ENCODE data around the gene MAP2K4. TPM values are rescaled to one million over a fixed set of nuclear protein-coding genes. Genes with fewer than 3 reads are reported as not detected.
"Not testable (repeated sequence)": the region's sequence is repeated elsewhere in the genome, so short reads cannot be mapped to it uniquely, and the experiment has no call there.

The MAP2K4 gene
- total and polyA plus RNA-seq, 5 experiments from 2014 or later = 17.7 to 51.3 (median 27.3) TPM

DNA sequence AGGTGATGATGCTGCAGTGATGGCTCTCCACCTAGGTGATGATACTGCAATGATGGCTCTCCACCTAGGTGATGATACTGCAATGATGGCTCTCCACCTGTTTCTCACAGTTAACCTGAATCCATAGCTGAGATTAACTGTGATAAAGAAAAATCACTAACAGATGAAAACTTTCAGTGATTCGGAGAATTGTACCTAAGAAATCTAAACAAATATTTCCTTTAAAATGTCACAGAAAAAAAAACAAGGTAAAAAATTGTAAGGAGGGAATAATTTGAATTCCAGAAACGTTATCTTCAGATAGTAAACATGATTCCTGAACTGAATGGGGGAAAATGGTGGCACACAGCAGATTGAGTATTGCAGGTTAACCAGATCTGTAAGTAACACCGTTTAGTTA lies 113.4 kb downstream of the MAP2K4 start:
- Mint-ChIP-seq H3K27ac (no peak overlapping the region), H3K9me3 (peaks cover 5 to 25% (median 10%) of the 10 kb centered on the region in 9 donors), H3K4me1 (peaks cover 0 to 3% (median 0%) of the 10 kb centered on the region in 4 donors), H3K36me3 (peaks cover 47 to 93% (median 79%) of the 10 kb centered on the region in 3 donors), H3K27me3 (no peaks in the 10 kb centered on the region), H3K4me3 (no peak overlapping the region)
- DNase-seq (no peak), ATAC-seq (no peak)
- POLR2A ChIA-PET = no interaction called here

DNA sequence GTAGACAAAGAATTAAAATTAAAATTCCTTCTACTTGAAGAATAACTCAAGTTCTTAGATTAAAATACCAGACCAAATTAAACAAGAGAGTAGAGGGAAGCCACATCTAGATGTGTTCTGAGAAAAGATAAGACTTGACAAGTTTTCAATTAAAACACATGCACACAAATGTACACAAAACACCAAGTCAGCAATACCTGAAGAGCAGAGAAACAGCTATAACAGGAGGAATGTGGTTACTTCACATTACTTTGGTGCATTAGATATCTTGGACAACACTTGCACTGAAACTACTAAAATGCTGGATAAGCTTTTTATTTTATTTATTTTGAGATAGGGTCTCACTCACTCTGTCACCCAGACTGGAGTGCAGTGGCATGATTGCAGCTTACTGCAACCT lies 113.9 kb downstream of the MAP2K4 start:
- ATAC-seq (no peak), DNase-seq (no peak)
- Mint-ChIP-seq H3K4me3 (no peak overlapping the region), H3K27me3 (no peaks in the 10 kb centered on the region), H3K9me3 (peaks cover 5 to 25% (median 10%) of the 10 kb centered on the region in 9 donors), H3K27ac (no peak overlapping the region), H3K4me1 (peaks cover 0 to 3% (median 0%) of the 10 kb centered on the region in 4 donors), H3K36me3 (peaks cover 48 to 89% (median 75%) of the 10 kb centered on the region in 3 donors)
- POLR2A ChIA-PET = no interaction called here

DNA sequence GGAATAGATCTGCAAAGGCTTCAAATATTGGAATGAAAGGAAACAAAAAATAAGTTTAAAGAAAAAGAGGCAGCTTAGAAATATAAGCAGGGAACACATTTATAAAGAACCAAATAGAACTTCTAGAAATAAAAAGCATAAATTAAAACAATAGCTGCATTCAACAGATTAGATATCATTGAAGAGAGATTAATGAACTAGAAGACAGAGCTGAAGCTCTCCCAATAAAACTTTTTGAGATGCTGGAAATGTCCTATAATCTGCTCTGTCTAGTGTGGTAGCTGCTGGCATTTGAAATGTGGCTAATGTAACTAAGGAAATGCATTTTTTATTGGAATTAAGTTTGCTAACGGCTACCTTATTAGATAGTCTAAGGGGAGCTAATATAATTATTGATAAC lies 115.6 kb downstream of the MAP2K4 start:
- no peak for ATAC-seq
- H3K27ac Mint-ChIP-seq = no peak overlapping the region
- peaks cover 55 to 88% (median 77%) of the 10 kb centered on the region in 3 donors for H3K36me3 Mint-ChIP-seq
- POLR2A ChIA-PET = no interaction called here
- peaks cover 5 to 25% (median 10%) of the 10 kb centered on the region in 9 donors for H3K9me3 Mint-ChIP-seq
- no peaks in the 10 kb centered on the region for H3K27me3 Mint-ChIP-seq
- H3K4me3 Mint-ChIP-seq = no peak overlapping the region
- no peak for DNase-seq
- H3K4me1 Mint-ChIP-seq = peaks cover 0 to 2% (median 0%) of the 10 kb centered on the region in 4 donors

DNA sequence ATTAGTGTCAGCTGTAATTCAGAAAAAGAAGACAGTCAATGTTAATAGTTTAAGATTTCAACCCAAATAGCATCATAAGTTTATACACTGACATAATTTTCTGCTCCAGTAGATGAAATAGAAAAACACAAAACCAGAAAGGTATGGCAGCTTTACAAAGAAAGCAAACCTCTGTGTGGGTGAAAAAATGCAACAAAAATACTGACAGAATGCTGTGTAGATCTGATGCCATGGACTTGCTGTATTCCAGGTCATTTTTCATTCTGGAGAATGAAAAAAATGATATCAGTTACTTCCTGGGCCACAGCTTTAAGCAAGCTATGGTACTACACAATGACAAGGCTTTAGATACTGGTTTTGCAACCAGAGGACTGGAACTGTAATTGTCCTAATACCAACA lies 116.0 kb downstream of the MAP2K4 start:
- peaks cover 0 to 2% (median 0%) of the 10 kb centered on the region in 4 donors for H3K4me1 Mint-ChIP-seq
- H3K9me3 Mint-ChIP-seq = peaks cover 5 to 25% (median 10%) of the 10 kb centered on the region in 9 donors
- POLR2A ChIA-PET = no interaction called here
- ATAC-seq = no peak
- DNase-seq = no peak
- peaks cover 60 to 88% (median 77%) of the 10 kb centered on the region in 3 donors for H3K36me3 Mint-ChIP-seq
- no peak overlapping the region for H3K27ac Mint-ChIP-seq
- no peak overlapping the region for H3K4me3 Mint-ChIP-seq
- no peaks in the 10 kb centered on the region for H3K27me3 Mint-ChIP-seq

DNA sequence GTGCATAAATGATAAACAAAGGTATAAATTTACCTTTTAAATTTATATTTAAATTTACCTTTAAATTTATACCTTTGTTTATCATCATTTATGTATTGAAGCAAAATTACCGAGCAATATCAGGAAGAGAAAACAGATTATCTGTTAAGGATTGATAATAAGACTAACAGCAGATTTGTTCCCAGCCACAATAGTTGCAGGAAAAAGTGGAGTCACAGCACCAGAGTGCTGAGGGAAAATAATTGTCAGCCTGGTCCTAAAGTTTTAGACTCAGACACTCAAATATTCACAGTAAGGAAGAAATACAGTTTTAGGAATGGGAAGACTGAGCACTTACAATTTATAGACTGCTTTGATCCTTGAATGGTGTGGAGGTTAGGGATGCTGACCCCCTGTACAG lies 117.2 kb downstream of the MAP2K4 start:
- no peak for DNase-seq
- Mint-ChIP-seq H3K9me3 (peaks cover 5 to 25% (median 10%) of the 10 kb centered on the region in 9 donors), H3K27ac (no peak overlapping the region), H3K4me3 (no peak overlapping the region), H3K27me3 (no peaks in the 10 kb centered on the region), H3K36me3 (peaks cover 68 to 88% (median 80%) of the 10 kb centered on the region in 3 donors), H3K4me1 (peaks cover 0 to 2% (median 0%) of the 10 kb centered on the region in 4 donors)
- no peak for ATAC-seq
- POLR2A ChIA-PET = no interaction called here

DNA sequence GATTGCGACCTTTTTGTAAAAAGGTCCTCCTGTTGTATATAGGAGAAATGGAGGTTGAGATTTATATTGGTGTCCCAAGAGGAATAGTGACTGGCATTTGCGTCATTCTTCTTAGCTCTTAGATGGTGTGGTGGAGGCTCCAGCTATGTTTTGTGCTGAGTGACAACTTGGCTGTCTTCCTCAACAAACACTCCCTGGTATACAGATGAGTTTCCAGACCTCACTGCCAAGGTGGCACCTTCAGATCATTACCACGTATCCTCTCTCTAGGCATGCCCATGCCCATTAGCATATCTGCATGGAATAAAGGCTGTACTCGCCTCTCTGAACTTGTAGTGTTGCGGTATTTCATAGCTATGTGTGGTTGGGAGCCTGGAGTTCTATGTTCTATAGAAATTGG lies 120.0 kb downstream of the MAP2K4 start:
- no peak for ATAC-seq
- H3K27me3 Mint-ChIP-seq = no peaks in the 10 kb centered on the region
- H3K27ac Mint-ChIP-seq = peak overlapping the region in 1 of 10 donors; percentile 11
- peaks cover 0 to 2% (median 0%) of the 10 kb centered on the region in 4 donors for H3K4me1 Mint-ChIP-seq
- peaks cover 72 to 86% (median 85%) of the 10 kb centered on the region in 3 donors for H3K36me3 Mint-ChIP-seq
- DNase-seq = no peak
- no peak overlapping the region for H3K4me3 Mint-ChIP-seq
- H3K9me3 Mint-ChIP-seq = peaks cover 7 to 23% (median 10%) of the 10 kb centered on the region in 9 donors
- POLR2A ChIA-PET = no interaction called here

DNA sequence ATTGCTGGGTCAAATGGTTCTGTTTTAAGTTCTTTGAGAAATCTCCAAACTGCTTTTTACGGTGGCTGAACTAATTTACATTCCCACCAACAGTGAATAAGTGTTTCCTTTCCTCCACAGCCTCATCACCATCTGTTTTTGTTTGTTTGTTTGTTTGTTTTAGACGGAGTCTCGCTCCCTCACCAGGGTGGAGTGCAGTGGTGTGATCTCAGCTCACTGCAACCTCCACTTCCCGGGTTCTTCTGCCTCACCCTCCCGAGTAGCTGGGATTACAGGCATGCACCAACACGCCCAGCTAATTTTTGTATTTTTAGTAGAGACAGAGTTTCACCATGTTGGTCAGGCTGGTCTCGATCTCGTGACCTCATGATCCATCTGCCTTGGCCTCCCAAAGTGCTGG lies 141.5 kb downstream of the MAP2K4 start:
- POLR2A ChIA-PET, H3K4me1 Mint-ChIP-seq, ATAC-seq, DNase-seq, H3K4me3 Mint-ChIP-seq: not testable (repeated sequence)
- H3K9me3 Mint-ChIP-seq = peaks cover 12 to 50% (median 30%) of the 10 kb centered on the region in 9 donors
- peaks cover 0 to 16% (median 3%) of the 10 kb centered on the region in 5 donors for H3K27me3 Mint-ChIP-seq
- H3K27ac Mint-ChIP-seq = peak overlapping the region in 1 of 10 donors; percentile 30
- H3K36me3 Mint-ChIP-seq = peaks cover 0 to 38% (median 10%) of the 10 kb centered on the region in 3 donors

DNA sequence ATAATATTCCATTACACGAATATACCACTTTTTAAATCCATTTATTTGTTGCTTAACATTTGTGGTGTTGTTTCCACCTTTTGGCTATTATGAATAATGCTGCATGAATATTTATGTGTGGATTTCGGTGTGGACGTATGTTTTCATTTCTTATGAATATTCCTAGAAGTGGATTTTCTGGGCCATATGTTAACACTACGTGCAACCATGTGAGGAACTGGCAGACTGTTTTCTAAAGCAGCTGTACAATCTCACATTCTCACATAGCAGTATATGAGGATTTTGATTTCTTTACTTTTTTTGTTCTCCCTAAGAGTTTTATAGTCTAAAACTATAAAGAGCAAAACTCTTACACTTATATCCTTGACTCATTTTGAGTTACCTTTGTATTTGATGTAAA lies 143.4 kb downstream of the MAP2K4 start:
- peaks cover 0 to 16% (median 3%) of the 10 kb centered on the region in 5 donors for H3K27me3 Mint-ChIP-seq
- POLR2A ChIA-PET = no interaction called here
- DNase-seq (no peak), ATAC-seq (no peak)
- H3K9me3 Mint-ChIP-seq = peaks cover 7 to 34% (median 23%) of the 10 kb centered on the region in 9 donors
- no peaks in the 10 kb centered on the region for H3K4me1 Mint-ChIP-seq
- peaks cover 0 to 28% (median 9%) of the 10 kb centered on the region in 3 donors for H3K36me3 Mint-ChIP-seq
- no peak overlapping the region for H3K4me3 Mint-ChIP-seq
- H3K27ac Mint-ChIP-seq = no peak overlapping the region

DNA sequence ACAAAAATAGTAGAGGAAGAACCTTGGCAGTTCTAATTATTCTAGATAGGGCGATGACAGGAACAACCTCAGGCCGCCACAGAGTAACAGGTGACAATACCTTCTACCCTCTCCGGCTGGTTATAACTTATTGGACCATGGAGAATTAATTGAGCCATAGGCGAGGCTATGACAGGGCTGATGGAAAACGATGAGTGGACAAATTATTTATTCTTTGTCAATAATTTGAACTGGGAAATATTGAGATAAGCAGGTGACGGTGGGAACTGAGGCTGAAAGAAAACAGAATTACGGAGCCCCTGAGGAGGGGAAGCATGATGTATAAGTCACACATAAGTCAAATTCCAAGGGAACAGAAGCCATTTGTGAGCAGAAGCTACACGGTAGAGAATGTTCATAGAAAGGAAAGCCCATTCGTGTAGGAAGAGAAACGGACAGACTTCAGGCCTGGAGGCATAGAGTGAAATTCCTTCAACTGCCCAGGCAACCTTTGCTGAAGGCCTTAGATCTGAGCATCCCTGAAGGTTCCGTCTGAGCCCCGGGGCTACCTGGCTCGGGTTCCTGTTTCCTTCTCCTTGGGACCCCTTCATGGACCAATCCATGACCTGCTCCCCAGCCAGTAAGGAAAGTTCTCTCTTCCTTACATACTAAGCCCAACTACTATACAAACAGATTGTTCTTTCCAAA lies 158.1 kb downstream of the MAP2K4 start:
- DNase-seq (no peak), ATAC-seq (no peak)
- POLR2A ChIA-PET = no interaction called here
- no peak overlapping the region for H3K27ac Mint-ChIP-seq
- no peaks in the 10 kb centered on the region for H3K4me1 Mint-ChIP-seq
- H3K27me3 Mint-ChIP-seq = peaks cover 0 to 3% (median 1%) of the 10 kb centered on the region in 5 donors
- peaks cover 0 to 4% (median 0%) of the 10 kb centered on the region in 9 donors for H3K9me3 Mint-ChIP-seq
- H3K36me3 Mint-ChIP-seq = no peaks in the 10 kb centered on the region
- no peak overlapping the region for H3K4me3 Mint-ChIP-seq

DNA sequence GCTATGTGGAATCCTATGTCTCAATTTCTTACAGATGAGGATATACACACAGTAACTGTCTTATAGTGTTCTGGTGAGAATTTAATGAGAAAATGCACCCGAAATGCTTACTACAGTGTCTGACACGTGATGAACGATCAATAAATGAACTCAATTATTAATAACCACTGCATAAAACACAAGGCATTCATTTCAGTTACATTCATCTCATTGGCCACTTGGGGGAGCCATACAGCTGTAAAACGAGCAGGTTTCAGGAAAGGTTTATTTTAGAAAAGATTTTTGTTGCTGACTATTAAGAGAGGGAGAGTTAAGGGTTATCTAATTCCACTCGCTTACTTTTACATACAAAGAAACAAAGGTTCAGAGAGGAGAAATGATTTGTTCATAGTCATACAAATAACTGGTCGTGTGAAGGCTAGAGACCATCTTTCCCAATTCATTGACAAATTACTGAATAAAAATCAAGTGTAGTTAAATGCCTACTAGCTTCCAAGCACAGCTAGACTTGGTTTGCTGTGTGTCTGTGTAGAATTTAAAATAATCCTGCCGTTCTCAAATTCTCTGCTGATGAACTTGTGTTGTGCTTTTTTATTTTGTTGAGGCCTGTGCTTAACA lies 160.1 kb downstream of the MAP2K4 start:
- no peak for ATAC-seq
- no peak overlapping the region for H3K27ac Mint-ChIP-seq
- POLR2A ChIA-PET = no interaction called here
- no peak overlapping the region for H3K4me3 Mint-ChIP-seq
- no peaks in the 10 kb centered on the region for H3K27me3 Mint-ChIP-seq
- H3K36me3 Mint-ChIP-seq = no peaks in the 10 kb centered on the region
- peaks cover 0 to 1% (median 0%) of the 10 kb centered on the region in 9 donors for H3K9me3 Mint-ChIP-seq
- no peaks in the 10 kb centered on the region for H3K4me1 Mint-ChIP-seq
- DNase-seq = peak in 4 of 10 donors; percentile 1 to 10 (median 2)

DNA sequence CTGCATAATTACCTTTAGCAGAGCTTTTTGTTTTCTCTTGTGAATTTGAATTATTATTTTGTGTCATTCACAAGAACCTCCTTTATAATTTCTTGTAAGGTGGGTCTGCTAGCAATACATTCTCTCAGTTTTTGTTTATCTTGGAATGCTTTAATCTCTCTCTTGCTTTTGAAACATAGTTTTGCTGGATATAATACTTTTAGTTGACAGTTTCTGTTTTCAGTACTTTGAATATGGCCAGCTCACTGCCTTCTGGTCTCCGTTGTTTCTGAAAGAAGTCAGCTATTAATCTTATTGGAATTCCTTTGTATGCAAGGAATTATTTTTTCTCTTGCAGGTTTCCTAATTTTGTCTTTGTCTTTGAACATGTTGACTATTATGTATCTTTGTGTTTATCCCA lies 167.0 kb downstream of the MAP2K4 start:
- Mint-ChIP-seq H3K9me3 (peaks cover 9 to 30% (median 23%) of the 10 kb centered on the region in 9 donors), H3K4me3 (no peak overlapping the region), H3K4me1 (no peaks in the 10 kb centered on the region), H3K27ac (no peak overlapping the region), H3K27me3 (peaks cover 0 to 3% (median 0%) of the 10 kb centered on the region in 5 donors), H3K36me3 (peaks cover 0 to 28% (median 0%) of the 10 kb centered on the region in 3 donors)
- DNase-seq (no peak), ATAC-seq (no peak)
- POLR2A ChIA-PET = no interaction called here

DNA sequence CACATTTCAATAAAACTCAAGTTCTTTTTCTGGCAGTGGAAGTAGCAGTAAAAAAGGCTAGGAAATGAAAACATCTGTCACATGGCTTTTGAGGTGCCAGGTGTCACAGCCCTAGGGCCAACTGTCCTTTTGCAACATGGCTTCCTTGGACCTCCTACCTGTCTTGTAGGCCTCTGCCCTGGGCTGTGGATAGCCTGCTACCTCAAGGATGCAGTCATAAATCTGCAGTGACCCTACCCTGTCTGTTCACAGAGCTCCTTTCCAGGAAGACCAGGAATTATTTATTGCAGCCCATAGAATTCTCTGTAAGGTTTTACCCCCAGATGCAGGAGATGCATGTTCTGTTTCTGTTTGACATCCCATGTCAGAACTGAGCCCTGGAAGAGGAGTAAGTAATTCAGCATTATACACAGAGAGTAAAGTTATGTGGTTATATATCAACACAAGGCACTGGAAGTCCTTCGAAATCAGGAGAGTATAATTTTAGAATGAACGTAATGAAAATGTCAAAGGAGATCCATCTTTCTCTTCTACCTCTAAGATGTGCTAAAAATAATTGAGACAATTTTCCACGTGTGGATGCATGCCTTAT lies 172.6 kb downstream of the MAP2K4 start:
- DNase-seq = no peak
- H3K27me3 Mint-ChIP-seq = peaks cover 0 to 9% (median 3%) of the 10 kb centered on the region in 5 donors
- no peak overlapping the region for H3K4me3 Mint-ChIP-seq
- H3K27ac Mint-ChIP-seq = no peak overlapping the region
- POLR2A ChIA-PET = no interaction called here
- H3K4me1 Mint-ChIP-seq = no peaks in the 10 kb centered on the region
- peaks cover 0 to 17% (median 0%) of the 10 kb centered on the region in 3 donors for H3K36me3 Mint-ChIP-seq
- no peak for ATAC-seq
- peaks cover 9 to 18% (median 15%) of the 10 kb centered on the region in 9 donors for H3K9me3 Mint-ChIP-seq
